COLO668 (cell line): ENCODE results near the gene GSTM4.

Experiments used
- DNase-seq: peaks from one replicate; lab custom pipeline; 2025; ENCODE audit not compliant: unreplicated experiment; lab: John Stamatoyannopoulos, UW

Gene GSTM4

DNA sequence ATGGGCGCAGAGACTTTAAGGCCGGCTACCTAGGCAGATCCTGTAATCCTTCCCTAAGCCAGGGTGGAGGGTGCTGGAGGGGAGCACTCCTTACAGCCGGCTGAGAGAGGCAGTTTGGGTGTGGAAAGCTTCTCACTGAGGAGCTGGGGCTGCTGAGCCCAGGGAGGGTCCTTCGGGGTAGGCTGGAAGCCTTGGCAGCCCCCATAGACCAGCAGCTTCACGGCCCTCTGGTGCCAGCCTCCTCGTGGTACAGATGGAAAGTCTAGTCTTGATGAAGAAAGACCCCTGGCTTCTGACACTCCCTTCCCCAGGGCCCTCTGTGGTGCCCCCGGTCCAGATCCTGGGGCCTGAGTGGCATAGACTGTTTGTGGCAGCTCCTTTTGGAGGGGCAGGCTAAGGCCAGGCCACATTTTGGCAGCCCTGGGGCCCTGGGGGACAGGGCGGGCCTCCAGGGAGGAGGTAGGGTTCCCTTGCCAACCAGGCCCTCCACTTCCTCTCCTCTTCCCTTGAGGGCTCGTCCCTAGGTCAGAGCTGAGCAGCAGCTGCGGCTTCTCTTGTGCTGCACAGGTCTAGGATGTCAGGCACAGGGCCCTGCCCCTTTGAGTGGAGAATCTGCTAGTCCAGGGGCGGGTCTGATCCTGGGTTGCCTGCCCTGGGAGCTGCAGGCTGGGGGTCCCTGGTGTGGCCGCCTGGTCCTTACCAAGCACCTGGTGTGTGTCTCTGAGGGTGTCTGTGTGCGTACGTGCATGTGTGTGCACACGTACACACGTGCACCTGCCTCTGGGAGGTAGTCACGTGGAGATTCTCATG lies 31.5 kb upstream of the GSTM4 start:
- peak; percentile 75 for DNase-seq

DNA sequence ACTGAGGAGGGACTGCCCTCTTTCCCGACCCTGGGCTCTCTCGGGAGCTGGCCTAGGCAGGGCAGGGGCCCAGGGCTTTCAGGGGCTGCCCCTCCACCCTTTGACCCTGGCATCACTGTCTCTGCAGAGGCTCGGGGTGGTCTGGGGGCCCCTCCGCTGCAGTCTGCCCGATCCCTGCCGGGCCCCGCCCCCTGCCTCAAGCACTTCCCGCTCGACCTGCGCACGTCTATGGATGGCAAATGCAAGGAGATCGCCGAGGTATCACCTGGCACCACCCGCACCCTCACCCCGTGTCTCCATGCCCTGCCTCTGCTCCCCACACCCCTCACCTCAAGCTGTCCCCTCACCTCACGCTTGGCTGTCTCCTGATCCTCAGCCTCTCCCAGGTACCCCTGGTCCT lies 30.7 kb upstream of the GSTM4 start:
- peak; percentile 19 for DNase-seq

DNA sequence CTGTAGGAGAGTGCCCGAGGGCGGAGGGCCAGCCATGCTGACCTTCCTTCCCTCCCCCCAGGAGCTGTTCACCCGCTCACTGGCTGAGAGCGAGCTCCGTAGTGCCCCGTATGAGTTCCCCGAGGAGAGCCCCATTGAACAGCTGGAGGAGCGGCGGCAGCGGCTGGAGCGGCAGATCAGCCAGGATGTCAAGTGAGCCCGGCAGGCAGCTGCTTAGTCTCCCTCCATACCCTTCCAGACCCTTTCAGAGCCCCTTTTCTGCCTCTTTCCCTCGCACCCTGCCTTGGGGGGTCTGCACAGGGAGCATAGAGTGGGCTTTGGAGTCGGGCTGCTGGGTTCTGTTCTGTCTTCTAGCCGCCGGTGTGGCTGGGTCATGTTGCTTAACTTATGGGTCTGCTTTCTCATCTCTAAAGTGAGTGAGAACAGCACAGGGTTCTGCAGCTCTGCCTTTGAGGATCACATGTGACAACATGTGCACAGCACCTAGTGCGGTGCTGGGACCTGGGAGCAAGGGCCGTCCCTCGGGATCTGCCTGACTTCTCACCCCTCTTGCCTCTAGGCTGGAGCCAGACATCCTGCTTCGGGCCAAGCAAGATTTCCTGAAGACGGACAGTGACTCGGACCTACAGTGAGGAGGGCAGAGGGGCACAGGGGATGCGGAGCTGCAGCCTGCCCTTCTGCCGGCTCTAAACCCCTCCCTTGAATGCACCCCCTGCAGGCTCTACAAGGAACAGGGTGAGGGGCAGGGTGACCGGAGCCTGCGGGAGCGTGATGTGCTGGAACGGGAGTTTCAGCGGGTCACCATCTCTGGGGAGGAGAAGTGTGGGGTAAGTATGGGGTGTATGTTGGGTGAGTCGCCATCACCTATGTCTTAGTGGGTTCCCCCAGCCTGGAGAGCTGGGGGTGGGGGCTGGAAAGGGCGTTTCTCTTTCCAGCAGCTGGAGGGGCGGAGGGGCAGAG lies 30.0 kb upstream of the GSTM4 start:
- no peak for DNase-seq

- DNase-seq: no peak
Observed at GRCh38 chr1:109626682-109627408, 29.1 kb upstream of the GSTM4 start.

DNA sequence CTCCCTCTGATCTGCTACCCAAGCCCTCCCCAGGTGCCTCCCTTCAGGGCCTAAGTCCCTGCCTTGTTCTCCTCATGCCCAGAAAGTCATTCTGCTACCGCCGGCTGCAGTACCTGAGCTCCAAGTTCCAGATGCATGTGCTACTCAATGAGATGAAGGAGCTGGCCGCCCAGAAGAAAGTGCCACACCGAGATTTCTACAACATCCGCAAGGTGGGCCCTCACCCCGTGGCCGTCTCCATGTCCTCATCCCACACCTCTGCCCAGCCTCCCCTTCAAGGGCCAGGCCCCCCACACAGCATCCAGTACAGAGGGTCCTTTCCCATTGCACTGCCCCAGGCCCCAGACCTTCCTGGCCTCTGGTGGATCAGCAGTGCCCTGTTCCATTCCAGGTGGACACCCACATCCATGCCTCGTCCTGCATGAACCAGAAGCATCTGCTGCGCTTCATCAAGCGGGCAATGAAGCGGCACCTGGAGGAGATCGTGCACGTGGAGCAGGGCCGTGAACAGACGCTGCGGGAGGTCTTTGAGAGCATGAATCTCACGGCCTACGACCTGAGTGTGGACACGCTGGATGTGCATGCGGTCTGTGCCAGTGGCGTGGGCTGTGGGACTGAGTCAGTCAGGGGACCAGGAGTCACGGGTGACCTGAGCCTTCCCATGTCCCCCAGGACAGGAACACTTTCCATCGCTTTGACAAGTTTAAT lies 28.1 kb upstream of the GSTM4 start:
- DNase-seq: no peak

DNA sequence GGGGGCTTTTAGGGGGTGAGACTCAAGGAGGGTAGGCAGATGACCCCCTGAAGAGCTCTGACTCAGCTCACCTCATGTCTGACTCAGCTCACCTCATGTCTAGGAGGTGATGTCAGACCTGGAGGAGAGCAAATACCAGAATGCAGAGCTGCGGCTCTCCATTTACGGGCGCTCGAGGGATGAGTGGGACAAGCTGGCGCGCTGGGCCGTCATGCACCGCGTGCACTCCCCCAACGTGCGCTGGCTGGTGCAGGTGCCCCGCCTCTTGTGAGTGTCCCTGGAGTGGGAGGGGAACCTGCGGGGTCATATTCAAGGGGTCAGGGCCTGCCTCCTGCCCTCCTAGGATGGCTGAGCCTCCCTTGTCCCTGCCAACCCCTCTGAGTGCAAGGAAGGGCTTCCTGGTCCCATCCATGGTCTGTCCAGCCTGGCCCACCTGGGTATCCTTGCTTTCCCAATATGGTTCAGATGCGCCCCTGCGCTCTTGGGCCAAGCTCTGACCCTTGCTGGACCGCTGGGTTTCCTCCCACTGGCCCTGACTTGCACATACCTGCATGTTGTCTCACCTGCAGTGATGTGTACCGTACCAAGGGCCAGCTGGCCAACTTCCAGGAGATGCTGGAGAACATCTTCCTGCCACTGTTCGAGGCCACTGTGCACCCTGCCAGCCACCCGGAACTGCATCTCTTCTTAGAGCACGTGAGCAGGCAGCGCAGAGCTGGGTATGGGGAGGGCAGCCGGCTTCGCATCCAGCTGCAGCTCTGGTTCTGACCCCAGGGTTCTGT lies 27.2 kb upstream of the GSTM4 start:
- no peak for DNase-seq

GRCh38 chr1:109629372-109630030 lies 26.4 kb upstream of the GSTM4 start:
- no peak for DNase-seq

DNA sequence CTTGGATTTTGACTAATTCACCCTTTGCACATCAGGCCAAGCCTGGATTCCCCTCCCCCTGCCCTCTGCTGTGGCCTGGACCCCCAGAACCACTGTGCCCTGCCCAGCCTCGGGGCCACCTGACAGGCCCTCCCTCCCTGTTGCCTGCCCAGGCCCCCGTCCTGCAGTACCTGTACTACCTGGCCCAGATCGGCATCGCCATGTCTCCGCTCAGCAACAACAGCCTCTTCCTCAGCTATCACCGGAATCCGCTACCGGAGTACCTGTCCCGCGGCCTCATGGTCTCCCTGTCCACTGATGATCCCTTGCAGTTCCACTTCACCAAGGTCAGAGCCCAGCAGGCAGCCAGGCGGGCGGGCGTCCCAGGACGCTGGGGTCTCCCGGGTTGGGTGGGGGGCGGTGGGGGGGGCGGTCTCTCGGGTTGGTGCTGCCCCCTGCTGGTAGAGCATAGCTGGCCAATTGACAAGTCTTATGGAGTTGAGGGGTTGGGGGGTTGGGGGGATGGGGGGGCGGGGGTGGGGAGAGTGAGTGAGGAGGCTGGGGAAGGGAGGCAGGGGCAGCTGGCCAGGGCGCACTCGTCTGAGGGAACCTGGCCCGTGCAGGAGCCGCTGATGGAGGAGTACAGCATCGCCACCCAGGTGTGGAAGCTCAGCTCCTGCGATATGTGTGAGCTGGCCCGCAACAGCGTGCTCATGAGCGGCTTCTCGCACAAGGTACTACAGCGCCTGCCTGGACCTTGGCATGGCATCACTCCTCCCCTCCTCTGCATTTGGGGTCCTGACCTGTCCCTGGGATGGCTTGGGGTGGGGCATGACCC lies 25.6 kb upstream of the GSTM4 start:
- no peak for DNase-seq

GRCh38 chr1:109630898-109631512 lies 24.9 kb upstream of the GSTM4 start:
- no peak for DNase-seq

GRCh38 chr1:109631513-109632505 lies 24.1 kb upstream of the GSTM4 start:
- no peak for DNase-seq

DNA sequence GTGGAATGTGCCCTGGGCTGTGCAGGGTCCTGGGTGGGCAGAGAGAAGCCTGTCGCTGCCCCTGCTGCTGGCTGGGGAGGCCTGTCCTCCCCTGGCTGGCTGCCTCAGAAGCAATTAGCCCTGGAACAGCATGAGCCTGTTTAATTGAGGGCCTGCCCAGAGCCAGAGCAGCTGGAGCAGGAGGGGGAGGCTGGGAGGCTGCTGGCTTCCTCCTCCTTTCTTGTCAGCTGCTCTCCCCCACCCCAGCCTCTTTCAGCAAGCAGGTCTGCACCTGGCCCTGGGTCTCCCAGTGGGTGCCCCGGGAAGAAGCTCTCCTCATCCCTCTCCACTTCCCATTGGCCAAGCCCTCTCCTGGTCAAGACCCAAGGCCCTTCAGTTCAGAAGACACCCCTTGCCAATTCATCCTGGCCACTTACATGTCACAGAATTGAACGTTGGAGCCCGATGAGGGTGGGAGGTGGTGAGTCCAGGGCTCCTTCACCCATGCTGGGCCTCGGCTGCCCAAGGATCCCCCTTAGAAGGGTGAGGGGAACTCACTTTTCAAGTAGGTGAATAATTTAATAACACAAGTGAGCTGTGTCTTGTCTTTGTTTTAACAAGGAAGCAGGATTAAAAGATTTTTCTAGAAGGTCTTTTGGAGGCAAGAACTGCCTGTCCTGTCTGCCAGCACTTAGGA lies 23.1 kb upstream of the GSTM4 start:
- DNase-seq: peak; percentile 33

GRCh38 chr1:109634292-109634691 lies 21.6 kb upstream of the GSTM4 start:
- no peak for DNase-seq

GRCh38 chr1:109634771-109635750 lies 20.8 kb upstream of the GSTM4 start:
- no peak for DNase-seq

DNA sequence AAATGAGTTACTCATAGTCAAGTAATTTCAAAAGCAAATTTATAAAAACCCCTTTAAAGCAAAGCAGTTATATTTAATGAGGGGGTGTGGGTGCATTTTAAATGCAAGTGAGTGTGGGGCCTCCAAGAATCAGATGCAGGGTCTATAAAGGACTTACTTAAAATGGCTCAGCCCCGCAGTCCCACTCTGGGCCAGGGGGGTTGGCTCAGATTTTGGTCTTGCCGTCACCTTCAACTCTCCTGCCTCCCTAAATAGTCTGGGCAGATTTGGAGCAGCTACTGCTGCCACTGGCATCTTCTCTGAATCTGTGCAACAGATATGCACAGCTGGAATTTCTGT lies 20.1 kb upstream of the GSTM4 start:
- no peak for DNase-seq

DNA sequence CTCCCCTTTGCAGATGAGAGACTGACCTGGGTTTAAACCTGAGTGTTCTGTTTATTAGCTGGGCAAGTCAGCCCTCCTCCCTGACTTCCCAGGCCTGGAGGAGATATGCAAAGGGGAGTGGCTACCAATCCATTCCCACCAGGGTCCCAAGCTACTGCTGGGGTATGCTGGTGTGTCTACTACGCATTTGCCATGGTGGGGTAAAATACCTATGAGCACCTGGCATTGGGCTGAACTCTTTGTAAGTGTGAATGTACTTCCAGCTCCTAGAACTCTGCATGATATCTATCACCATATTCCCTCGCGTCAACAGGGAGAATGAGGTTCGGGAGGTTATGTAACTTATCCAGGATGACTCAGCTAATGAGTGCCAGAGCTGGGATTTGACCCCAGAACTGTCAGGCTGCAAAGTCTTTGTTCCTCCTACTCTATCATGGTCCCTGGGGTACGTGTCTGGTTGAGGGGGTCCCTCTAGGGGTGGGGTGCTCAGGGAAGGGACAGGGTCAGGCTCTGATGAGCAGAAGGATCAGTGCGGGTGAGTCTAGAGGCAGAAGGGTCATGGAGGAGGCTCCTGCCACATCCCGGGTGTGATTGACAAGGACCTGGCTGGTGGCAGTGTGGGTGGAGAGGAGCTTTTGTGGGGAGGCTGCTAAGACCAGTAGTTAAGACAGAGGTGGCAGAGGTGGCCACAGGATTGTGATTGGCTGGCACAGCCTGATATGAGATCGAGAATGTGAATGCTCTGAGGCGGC lies 19.5 kb upstream of the GSTM4 start:
- DNase-seq: no peak
